ENCODE data around the gene JMJD1C. TPM values are rescaled to one million over a fixed set of nuclear protein-coding genes. Genes with fewer than 3 reads are reported as not detected.

JMJD1C gene
- total RNA-seq, 2 experiments from 2014 or later, result 41.5 to 42.5 TPM

GRCh38 chr10:63415640-63416244 lies 50.0 kb downstream of the JMJD1C start:
- ATAC-seq (no peak), DNase-seq (no peak)
- ChIA-PET CTCF (interaction anchor here (1.3 kb wide), 1 partner anchor 32 kb away, joined by 4 read pairs; no protein-coding TSS in a partner anchor), POLR2A (no interaction called here)
- H3K9me3 Mint-ChIP-seq (ENCODE audit: low read depth), result no peaks in the 10 kb centered on the region
- peaks cover 2% of the 10 kb centered on the region for H3K36me3 Mint-ChIP-seq (ENCODE audit: low read depth)
- peaks cover 31% of the 10 kb centered on the region for H3K4me1 Mint-ChIP-seq
- no peaks in the 10 kb centered on the region for H3K27me3 Mint-ChIP-seq
- H3K4me3 Mint-ChIP-seq, result no peak overlapping the region
- intact Hi-C loops (cut with DNase I, micrococcal nuclease), result no loop called here
- no peak overlapping the region for H3K27ac Mint-ChIP-seq

- H3K36me3 Mint-ChIP-seq (ENCODE audit: low read depth), result no peaks in the 10 kb centered on the region
- H3K4me3 Mint-ChIP-seq, result no peak overlapping the region
- ATAC-seq (no peak), DNase-seq (no peak)
- no peaks in the 10 kb centered on the region for H3K27me3 Mint-ChIP-seq
- CTCF ChIA-PET, result no interaction called here
- intact Hi-C loops (cut with DNase I, micrococcal nuclease), result no loop called here
- no peaks in the 10 kb centered on the region for H3K9me3 Mint-ChIP-seq (ENCODE audit: low read depth)
- peaks cover 35% of the 10 kb centered on the region for H3K4me1 Mint-ChIP-seq
- no peak overlapping the region for H3K27ac Mint-ChIP-seq
- POLR2A ChIA-PET, result no interaction called here
These were observed 51.1 kb downstream of the JMJD1C start for GRCh38 chr10:63414481-63415260.

- CTCF ChIA-PET, result interaction anchor here (0.6 to 0.8 kb wide), 2 partner anchors 11 to 21 kb away, joined by 3 to 5 read pairs; no protein-coding TSS in a partner anchor
- no peak overlapping the region for H3K4me3 Mint-ChIP-seq
- H3K4me1 Mint-ChIP-seq, result peaks cover 41% of the 10 kb centered on the region
- DNase-seq, result no peak
- H3K27me3 Mint-ChIP-seq, result no peaks in the 10 kb centered on the region
- H3K27ac Mint-ChIP-seq, result no peak overlapping the region
- intact Hi-C loops (cut with DNase I, micrococcal nuclease), result no loop called here
- POLR2A ChIA-PET, result interaction anchor here (0.6 kb wide), 1 partner anchor 21 kb away, joined by 3 read pairs; no protein-coding TSS in a partner anchor
- H3K36me3 Mint-ChIP-seq (ENCODE audit: low read depth), result no peaks in the 10 kb centered on the region
- no peak for ATAC-seq
- H3K9me3 Mint-ChIP-seq (ENCODE audit: low read depth), result no peaks in the 10 kb centered on the region
These were observed 52.3 kb downstream of the JMJD1C start for GRCh38 chr10:63413429-63413828.

- ATAC-seq (no peak), DNase-seq (no peak)
- POLR2A ChIA-PET, result no interaction called here
- Mint-ChIP-seq H3K36me3 (ENCODE audit: low read depth) (no peaks in the 10 kb centered on the region), H3K4me1 (peaks cover 35% of the 10 kb centered on the region), H3K4me3 (no peak overlapping the region), H3K27me3 (no peaks in the 10 kb centered on the region), H3K27ac (no peak overlapping the region), H3K9me3 (ENCODE audit: low read depth) (no peaks in the 10 kb centered on the region)
- CTCF ChIA-PET, result interaction anchor here (0.6 to 0.7 kb wide), 3 partner anchors 10 to 196 kb away, joined by 3 to 4 read pairs (median 3); no protein-coding TSS in a partner anchor
- intact Hi-C loops (cut with DNase I, micrococcal nuclease), result no loop called here
These were observed 53.5 kb downstream of the JMJD1C start for GRCh38 chr10:63412304-63412703.

GRCh38 chr10:63410633-63411032 lies 55.1 kb downstream of the JMJD1C start:
- no peak for DNase-seq
- peaks cover 25% of the 10 kb centered on the region for H3K4me1 Mint-ChIP-seq
- H3K27ac Mint-ChIP-seq, result no peak overlapping the region
- no peak overlapping the region for H3K4me3 Mint-ChIP-seq
- no peaks in the 10 kb centered on the region for H3K9me3 Mint-ChIP-seq (ENCODE audit: low read depth)
- POLR2A ChIA-PET, result no interaction called here
- ATAC-seq, result no peak
- CTCF ChIA-PET, result no interaction called here
- no peaks in the 10 kb centered on the region for H3K27me3 Mint-ChIP-seq
- intact Hi-C loops (cut with DNase I, micrococcal nuclease), result no loop called here
- no peaks in the 10 kb centered on the region for H3K36me3 Mint-ChIP-seq (ENCODE audit: low read depth)

- ATAC-seq (no peak), DNase-seq (no peak)
- ChIA-PET CTCF (no interaction called here), POLR2A (no interaction called here)
- no peaks in the 10 kb centered on the region for H3K36me3 Mint-ChIP-seq (ENCODE audit: low read depth)
- H3K27me3 Mint-ChIP-seq, result no peaks in the 10 kb centered on the region
- H3K4me3 Mint-ChIP-seq, result no peak overlapping the region
- peaks cover 22% of the 10 kb centered on the region for H3K4me1 Mint-ChIP-seq
- intact Hi-C loops (cut with DNase I, micrococcal nuclease), result no loop called here
- H3K27ac Mint-ChIP-seq, result no peak overlapping the region
- H3K9me3 Mint-ChIP-seq (ENCODE audit: low read depth), result no peaks in the 10 kb centered on the region
These were observed 56.2 kb downstream of the JMJD1C start for GRCh38 chr10:63409465-63410027.

- no peak for DNase-seq
- Mint-ChIP-seq H3K9me3 (ENCODE audit: low read depth) (no peaks in the 10 kb centered on the region), H3K36me3 (ENCODE audit: low read depth) (no peaks in the 10 kb centered on the region), H3K4me3 (no peak overlapping the region), H3K27me3 (no peaks in the 10 kb centered on the region), H3K4me1 (peaks cover 22% of the 10 kb centered on the region), H3K27ac (no peak overlapping the region)
- intact Hi-C loops (cut with DNase I, micrococcal nuclease), result no loop called here
- POLR2A ChIA-PET, result no interaction called here
- no peak for ATAC-seq
- CTCF ChIA-PET, result no interaction called here
These were observed 58.6 kb downstream of the JMJD1C start for GRCh38 chr10:63407136-63407662.

- H3K4me3 Mint-ChIP-seq, result no peak overlapping the region
- CTCF ChIA-PET, result interaction anchor here (1.0 kb wide), 1 partner anchor 12 kb away, joined by 3 read pairs; no protein-coding TSS in a partner anchor
- H3K27ac Mint-ChIP-seq, result no peak overlapping the region
- H3K9me3 Mint-ChIP-seq (ENCODE audit: low read depth), result peaks cover 4% of the 10 kb centered on the region
- POLR2A ChIA-PET, result no interaction called here
- no peaks in the 10 kb centered on the region for H3K27me3 Mint-ChIP-seq
- ATAC-seq (no peak), DNase-seq (no peak)
- H3K36me3 Mint-ChIP-seq (ENCODE audit: low read depth), result peaks cover 26% of the 10 kb centered on the region
- H3K4me1 Mint-ChIP-seq, result peaks cover 20% of the 10 kb centered on the region
- intact Hi-C loops (cut with DNase I, micrococcal nuclease), result no loop called here
These were observed 69.5 kb downstream of the JMJD1C start for GRCh38 chr10:63396133-63396761.

GRCh38 chr10:63393050-63393449 lies 72.7 kb downstream of the JMJD1C start:
- H3K4me1 Mint-ChIP-seq, result peaks cover 35% of the 10 kb centered on the region
- intact Hi-C loops (cut with DNase I, micrococcal nuclease), result no loop called here
- no peak overlapping the region for H3K27ac Mint-ChIP-seq
- peaks cover 17% of the 10 kb centered on the region for H3K9me3 Mint-ChIP-seq (ENCODE audit: low read depth)
- CTCF ChIA-PET, result no interaction called here
- DNase-seq, result no peak
- H3K36me3 Mint-ChIP-seq (ENCODE audit: low read depth), result peaks cover 39% of the 10 kb centered on the region
- no peaks in the 10 kb centered on the region for H3K27me3 Mint-ChIP-seq
- POLR2A ChIA-PET, result no interaction called here
- H3K4me3 Mint-ChIP-seq, result no peak overlapping the region
- ATAC-seq, result no peak

GRCh38 chr10:63392224-63392623 lies 73.6 kb downstream of the JMJD1C start:
- intact Hi-C loops (cut with DNase I, micrococcal nuclease), result no loop called here
- ATAC-seq (no peak), DNase-seq (no peak)
- Mint-ChIP-seq H3K9me3 (ENCODE audit: low read depth) (peaks cover 17% of the 10 kb centered on the region), H3K27ac (no peak overlapping the region), H3K27me3 (no peaks in the 10 kb centered on the region), H3K36me3 (ENCODE audit: low read depth) (peaks cover 40% of the 10 kb centered on the region), H3K4me1 (peaks cover 42% of the 10 kb centered on the region), H3K4me3 (no peak overlapping the region)
- CTCF ChIA-PET, result interaction anchor here (0.7 kb wide), 1 partner anchor 269 kb away, joined by 3 read pairs; no protein-coding TSS in a partner anchor
- POLR2A ChIA-PET, result no interaction called here

GRCh38 chr10:63391812-63392211 lies 74.0 kb downstream of the JMJD1C start:
- DNase-seq, result no peak
- Mint-ChIP-seq H3K9me3 (ENCODE audit: low read depth) (peaks cover 17% of the 10 kb centered on the region), H3K36me3 (ENCODE audit: low read depth) (peaks cover 40% of the 10 kb centered on the region), H3K4me1 (peaks cover 46% of the 10 kb centered on the region), H3K27ac (no peak overlapping the region), H3K27me3 (no peaks in the 10 kb centered on the region), H3K4me3 (no peak overlapping the region)
- ChIA-PET POLR2A (no interaction called here), CTCF (interaction anchor here (0.7 kb wide), 1 partner anchor 269 kb away, joined by 3 read pairs; no protein-coding TSS in a partner anchor)
- intact Hi-C loops (cut with DNase I, micrococcal nuclease), result no loop called here
- no peak for ATAC-seq
